ENCODE data around the gene POM121C.
"Not testable (repeated sequence)": the region's sequence is repeated elsewhere in the genome, so short reads cannot be mapped to it uniquely, and the experiment has no call there.

DNA sequence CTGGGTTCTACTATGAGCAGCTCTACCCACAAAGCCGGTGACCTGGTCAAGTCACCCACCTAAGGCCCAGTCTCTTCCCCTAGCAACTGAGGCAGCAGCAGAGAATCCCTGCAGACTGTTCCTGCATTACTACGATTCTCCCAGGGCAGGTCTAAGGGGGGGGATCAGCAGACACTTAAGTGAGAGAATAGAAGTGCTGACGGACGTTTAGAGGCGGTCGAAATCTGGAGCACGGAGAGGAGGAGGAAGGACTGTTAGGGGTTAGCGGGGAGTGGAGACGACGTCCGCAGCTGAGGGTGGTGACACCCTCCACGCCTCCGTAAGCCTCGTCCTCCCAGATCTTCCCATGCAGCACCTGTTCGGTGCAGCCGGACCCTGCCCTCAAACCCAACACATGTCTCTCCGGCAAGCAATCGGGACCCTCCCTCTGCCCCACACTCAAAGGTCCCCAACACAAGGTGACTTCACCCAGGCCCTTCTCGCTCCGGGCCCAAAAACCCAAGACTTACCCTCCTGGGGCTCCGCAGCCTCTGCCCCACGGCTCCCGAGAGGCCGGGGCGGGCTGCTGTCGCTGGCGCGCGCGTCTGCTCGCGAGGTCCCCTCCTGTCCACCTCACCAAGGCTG, 632 bp downstream of the POM121C start:
- not testable (repeated sequence) for TF ChIP-seq CTCF (conservative IDR thresholded peaks at IDR 0.05 in 1 of 2, IDR thresholded peaks at IDR 0.05 in 1 of 2; ENCODE audit: extremely low read depth in 1 of 2, insufficient read depth in 1 of 2, low read depth in 1 of 2, low read length in 2 of 2); EZH2 (IDR thresholded peaks at IDR 0.05; ENCODE audit: borderline replicate concordance, low read length)
